ENCODE results near the gene RELN.

DNA sequence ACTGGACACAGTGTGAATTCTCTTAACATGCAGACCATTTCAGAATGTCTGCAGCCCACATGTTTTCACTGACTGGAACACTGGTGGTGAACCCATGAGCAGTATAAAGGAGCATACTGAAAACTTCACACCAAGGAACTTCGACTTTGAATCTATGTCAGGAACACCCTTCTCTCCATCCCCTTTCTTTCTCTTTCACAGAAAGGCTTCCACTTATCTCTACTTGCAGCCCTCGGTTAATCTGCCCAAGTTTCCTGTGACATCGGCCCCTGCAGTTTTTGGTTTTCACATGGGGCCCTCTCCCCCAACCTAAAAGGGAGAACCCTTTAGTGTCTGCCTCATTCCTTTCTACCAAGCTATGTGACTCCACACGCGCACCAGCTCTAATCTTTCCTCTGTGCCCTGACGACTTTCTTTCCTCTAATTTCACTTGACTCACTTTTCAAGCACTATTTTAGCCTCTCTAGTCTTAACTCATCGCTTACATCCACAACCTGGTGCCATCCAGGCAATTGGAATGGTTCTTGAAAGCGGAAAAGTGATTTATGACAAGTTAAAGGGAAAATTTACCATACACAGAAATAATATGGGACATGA lies 70.1 kb downstream of the RELN start:
- TF ChIP-seq, protein P1, sequence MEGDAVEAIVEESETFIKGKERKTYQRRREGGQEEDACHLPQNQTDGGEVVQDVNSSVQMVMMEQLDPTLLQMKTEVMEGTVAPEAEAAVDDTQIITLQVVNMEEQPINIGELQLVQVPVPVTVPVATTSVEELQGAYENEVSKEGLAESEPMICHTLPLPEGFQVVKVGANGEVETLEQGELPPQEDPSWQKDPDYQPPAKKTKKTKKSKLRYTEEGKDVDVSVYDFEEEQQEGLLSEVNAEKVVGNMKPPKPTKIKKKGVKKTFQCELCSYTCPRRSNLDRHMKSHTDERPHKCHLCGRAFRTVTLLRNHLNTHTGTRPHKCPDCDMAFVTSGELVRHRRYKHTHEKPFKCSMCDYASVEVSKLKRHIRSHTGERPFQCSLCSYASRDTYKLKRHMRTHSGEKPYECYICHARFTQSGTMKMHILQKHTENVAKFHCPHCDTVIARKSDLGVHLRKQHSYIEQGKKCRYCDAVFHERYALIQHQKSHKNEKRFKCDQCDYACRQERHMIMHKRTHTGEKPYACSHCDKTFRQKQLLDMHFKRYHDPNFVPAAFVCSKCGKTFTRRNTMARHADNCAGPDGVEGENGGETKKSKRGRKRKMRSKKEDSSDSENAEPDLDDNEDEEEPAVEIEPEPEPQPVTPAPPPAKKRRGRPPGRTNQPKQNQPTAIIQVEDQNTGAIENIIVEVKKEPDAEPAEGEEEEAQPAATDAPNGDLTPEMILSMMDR (IDR thresholded peaks at IDR 0.05 in 2 of 3, conservative IDR thresholded peaks at IDR 0.05 in 1 of 3; ENCODE audit: borderline replicate concordance in 1 of 3, insufficient read depth in 1 of 3, low read depth in 2 of 3, low read length in 2 of 3): no peak
- no peak for TF ChIP-seq EZH2 (IDR thresholded peaks at IDR 0.05)
- TF ChIP-seq POLR2A (IDR thresholded peaks at IDR 0.05; ENCODE audit: borderline replicate concordance, extremely low read depth, insufficient read depth, insufficient read length): no peak
- TF ChIP-seq RAD21 (IDR thresholded peaks at IDR 0.05; ENCODE audit: low read depth): no peak
- no peak for TF ChIP-seq JUND (IDR thresholded peaks at IDR 0.05)
- no peak for TF ChIP-seq SP1 (IDR thresholded peaks at IDR 0.05; ENCODE audit: low read depth)
- TF ChIP-seq, protein P2, sequence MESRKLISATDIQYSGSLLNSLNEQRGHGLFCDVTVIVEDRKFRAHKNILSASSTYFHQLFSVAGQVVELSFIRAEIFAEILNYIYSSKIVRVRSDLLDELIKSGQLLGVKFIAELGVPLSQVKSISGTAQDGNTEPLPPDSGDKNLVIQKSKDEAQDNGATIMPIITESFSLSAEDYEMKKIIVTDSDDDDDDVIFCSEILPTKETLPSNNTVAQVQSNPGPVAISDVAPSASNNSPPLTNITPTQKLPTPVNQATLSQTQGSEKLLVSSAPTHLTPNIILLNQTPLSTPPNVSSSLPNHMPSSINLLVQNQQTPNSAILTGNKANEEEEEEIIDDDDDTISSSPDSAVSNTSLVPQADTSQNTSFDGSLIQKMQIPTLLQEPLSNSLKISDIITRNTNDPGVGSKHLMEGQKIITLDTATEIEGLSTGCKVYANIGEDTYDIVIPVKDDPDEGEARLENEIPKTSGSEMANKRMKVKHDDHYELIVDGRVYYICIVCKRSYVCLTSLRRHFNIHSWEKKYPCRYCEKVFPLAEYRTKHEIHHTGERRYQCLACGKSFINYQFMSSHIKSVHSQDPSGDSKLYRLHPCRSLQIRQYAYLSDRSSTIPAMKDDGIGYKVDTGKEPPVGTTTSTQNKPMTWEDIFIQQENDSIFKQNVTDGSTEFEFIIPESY (IDR thresholded peaks at IDR 0.05; ENCODE audit: extremely low read depth, insufficient replicate concordance, low read length): no peak
- TF ChIP-seq, protein P3, sequence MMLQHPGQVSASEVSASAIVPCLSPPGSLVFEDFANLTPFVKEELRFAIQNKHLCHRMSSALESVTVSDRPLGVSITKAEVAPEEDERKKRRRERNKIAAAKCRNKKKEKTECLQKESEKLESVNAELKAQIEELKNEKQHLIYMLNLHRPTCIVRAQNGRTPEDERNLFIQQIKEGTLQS (IDR thresholded peaks at IDR 0.05): no peak
- no peak for TF ChIP-seq POLR2AphosphoS5 (IDR thresholded peaks at IDR 0.05; ENCODE audit: low read depth, low read length)
- TF ChIP-seq YY1 (IDR thresholded peaks at IDR 0.05; ENCODE audit: extremely low read depth, insufficient replicate concordance, low read depth, low read length): no peak
- TF ChIP-seq EZH2phosphoT487 (IDR thresholded peaks at IDR 0.05; ENCODE audit: borderline replicate concordance): no peak
- no peak for TF ChIP-seq ZNF274 (IDR thresholded peaks at IDR 0.05; ENCODE audit: low read depth, low read length)
- TF ChIP-seq ZFX (IDR thresholded peaks at IDR 0.05): no peak

Data from HCT116 (cell line).